CD4-positive, alpha-beta T cell treated with Interleukin-17A for 1 hour (primary cell): ENCODE data around the gene PCDHGB6.
A peak's percentile ranks its signal among the peaks of the same experiment; 100 is the strongest.
"Not testable (repeated sequence)": the region's sequence is repeated elsewhere in the genome, so short reads cannot be mapped to it uniquely, and the experiment has no call there.

Experiments used
- DNase-seq: peaks from one replicate; pipeline ENCODE4 v3.0.0-alpha.2; 2020

PCDHGB6 gene

DNA sequence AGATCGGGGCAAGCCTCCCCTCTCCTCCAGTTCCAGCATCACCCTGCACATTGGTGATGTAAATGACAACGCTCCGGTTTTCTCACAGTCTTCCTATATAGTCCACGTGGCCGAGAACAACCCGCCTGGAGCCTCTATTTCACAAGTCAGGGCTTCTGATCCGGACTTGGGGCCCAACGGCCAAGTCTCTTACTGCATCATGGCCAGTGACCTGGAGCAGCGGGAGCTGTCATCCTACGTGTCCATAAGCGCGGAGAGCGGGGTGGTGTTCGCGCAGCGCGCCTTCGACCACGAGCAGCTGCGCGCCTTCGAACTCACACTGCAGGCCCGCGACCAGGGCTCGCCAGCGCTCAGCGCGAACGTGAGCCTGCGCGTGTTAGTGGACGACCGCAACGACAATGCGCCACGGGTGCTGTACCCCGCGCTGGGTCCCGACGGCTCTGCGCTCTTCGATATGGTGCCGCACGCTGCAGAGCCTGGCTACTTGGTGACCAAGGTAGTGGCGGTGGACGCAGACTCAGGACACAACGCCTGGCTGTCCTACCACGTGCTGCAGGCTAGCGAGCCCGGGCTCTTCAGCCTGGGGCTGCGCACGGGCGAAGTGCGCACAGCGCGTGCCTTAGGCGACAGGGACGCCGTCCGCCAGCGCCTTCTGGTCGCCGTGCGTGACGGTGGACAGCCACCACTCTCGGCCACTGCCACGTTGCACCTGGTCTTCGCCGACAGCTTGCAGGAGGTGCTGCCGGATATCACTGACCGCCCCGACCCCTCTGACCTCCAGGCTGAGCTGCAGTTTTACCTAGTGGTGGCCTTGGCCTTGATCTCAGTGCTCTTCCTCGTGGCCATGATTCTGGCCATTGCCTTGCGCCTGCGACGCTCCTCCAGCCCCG lies 18.4 kb upstream of the PCDHGB6 start:
- DNase-seq: no peak

DNA sequence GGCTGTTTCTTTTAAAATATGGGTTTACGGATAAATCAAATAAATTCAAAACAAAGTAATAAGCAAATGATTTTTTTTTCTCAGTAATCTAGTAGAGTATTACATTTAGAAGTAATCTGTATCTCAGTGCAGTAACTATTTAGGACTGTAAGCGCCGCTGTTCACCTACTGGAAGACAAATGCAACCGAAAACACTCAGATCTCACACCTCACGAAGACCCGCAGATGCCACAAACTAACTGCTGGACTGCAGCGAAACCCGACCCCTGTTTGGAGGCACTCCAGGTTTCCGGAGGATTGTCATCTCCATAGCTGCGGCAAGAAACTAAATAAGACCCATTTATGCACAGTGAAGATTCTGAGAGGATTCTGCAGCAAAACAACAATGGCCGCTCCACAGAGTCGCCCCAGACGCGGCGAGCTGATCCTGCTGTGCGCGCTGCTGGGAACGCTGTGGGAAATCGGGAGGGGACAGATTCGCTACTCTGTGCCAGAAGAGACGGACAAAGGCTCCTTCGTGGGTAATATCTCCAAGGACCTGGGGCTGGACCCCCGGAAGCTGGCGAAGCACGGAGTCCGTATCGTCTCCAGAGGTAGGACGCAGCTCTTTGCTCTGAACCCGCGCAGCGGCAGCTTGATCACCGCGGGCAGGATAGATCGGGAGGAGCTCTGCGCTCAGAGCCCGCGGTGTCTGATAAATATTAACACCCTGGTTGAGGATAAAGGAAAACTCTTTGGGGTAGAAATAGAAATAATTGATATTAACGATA lies 15.2 kb upstream of the PCDHGB6 start, which contains the start of gene PCDHGA8:
Gene PCDHGA8, plus strand, starts transcription at position 205 of the 770 bp plus-strand sequence. Its CDS starts 181 bp downstream, at position 386.
- peak; percentile 15 for DNase-seq

DNA sequence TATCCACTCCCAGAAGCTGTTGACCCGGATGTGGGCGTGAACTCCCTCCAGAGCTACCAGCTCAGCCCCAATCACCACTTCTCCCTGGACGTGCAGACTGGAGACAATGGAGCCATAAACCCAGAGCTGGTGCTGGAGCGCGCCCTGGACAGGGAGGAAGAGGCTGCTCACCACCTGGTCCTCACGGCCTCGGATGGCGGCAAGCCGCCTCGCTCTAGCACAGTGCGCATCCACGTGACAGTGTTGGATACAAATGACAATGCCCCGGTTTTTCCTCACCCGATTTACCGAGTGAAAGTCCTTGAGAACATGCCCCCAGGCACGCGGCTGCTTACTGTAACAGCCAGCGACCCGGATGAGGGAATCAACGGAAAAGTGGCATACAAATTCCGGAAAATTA lies 14.6 kb upstream of the PCDHGB6 start:
- no peak for DNase-seq

DNA sequence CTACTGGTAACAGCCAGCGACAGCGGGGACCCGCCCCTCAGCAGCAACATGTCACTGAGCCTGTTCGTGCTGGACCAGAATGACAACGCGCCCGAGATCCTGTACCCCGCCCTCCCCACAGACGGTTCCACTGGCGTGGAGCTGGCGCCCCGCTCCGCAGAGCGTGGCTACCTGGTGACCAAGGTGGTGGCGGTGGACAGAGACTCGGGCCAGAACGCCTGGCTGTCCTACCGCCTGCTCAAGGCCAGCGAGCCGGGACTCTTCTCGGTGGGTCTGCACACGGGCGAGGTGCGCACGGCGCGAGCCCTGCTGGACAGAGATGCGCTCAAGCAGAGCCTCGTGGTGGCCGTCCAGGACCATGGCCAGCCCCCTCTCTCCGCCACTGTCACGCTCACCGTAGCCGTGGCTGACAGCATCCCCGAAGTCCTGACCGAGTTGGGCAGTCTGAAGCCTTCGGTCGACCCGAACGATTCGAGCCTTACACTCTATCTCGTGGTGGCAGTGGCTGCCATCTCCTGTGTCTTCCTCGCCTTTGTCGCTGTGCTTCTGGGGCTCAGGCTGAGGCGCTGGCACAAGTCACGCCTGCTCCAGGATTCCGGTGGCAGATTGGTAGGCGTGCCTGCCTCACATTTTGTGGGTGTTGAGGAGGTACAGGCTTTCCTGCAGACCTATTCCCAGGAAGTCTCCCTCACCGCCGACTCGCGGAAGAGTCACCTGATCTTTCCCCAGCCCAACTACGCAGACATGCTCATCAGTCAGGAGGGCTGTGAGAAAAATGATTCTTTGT lies 13.2 kb upstream of the PCDHGB6 start:
- not testable (repeated sequence) for DNase-seq

DNA sequence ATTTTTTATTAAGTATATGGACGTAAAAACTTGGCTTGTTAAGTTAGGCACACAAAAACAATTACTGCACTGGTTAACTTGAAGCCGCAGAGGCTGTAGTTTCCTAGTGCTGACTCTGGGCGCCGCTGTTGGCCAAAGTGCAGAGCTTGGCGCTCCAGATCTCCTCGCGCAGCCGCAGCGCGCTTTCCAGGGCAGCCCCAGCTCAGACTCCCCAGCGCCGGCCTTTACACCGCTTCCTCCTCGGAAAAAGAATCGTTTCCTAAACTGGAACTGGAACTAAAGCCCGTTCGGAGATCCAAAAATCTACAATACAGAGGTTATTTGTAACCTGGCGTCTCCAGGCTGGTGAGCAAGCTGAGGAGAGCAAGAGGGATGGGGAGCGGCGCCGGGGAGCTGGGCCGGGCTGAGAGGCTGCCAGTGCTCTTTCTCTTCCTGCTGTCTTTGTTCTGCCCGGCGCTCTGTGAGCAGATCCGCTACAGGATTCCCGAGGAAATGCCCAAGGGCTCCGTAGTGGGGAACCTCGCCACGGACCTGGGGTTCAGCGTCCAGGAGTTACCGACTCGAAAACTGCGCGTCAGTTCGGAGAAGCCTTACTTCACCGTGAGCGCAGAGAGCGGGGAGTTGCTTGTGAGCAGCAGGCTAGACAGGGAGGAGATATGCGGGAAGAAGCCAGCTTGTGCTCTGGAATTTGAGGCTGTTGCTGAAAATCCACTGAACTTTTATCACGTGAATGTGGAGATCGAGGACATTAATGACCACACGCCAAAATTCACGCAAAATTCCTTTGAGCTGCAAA lies 9.9 kb upstream of the PCDHGB6 start, which contains the start of gene PCDHGB5:
Gene PCDHGB5, plus strand, starts transcription at position 192 of the 796 bp plus-strand sequence. Its CDS starts 181 bp downstream, at position 373.
- DNase-seq: peak; percentile 43

DNA sequence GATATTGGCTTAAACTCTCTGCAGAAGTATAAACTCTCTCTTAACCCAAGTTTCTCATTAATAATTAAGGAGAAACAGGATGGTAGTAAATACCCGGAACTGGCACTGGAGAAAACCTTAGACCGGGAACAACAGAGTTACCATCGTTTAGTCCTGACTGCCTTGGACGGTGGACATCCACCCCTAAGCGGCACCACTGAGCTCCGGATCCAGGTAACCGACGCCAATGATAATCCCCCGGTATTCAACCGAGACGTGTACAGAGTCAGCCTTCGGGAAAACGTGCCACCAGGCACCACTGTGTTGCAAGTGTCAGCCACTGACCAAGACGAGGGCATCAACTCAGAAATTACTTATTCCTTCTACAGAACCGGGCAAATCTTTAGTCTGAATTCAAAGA lies 9.2 kb upstream of the PCDHGB6 start:
- no peak for DNase-seq

DNA sequence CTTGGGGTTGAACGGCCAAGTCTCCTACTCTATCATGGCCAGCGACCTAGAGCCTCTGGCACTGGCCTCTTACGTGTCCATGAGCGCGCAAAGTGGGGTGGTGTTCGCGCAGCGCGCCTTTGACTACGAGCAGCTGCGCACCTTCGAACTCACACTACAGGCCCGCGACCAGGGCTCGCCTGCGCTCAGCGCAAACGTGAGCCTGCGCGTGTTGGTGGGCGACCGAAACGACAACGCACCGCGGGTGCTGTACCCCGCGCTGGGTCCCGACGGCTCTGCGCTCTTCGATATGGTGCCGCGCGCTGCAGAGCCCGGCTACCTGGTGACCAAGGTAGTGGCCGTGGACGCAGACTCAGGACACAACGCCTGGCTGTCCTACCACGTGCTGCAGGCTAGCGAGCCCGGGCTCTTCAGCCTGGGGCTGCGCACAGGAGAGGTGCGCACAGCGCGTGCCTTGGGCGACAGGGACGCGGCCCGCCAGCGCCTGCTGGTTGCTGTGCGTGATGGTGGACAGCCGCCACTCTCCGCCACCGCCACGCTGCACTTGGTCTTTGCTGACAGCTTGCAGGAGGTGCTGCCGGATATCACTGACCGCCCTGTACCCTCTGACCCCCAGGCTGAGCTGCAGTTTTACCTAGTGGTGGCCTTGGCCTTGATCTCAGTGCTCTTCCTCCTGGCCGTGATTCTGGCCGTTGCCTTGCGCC lies 8.1 kb upstream of the PCDHGB6 start:
- no peak for DNase-seq

DNA sequence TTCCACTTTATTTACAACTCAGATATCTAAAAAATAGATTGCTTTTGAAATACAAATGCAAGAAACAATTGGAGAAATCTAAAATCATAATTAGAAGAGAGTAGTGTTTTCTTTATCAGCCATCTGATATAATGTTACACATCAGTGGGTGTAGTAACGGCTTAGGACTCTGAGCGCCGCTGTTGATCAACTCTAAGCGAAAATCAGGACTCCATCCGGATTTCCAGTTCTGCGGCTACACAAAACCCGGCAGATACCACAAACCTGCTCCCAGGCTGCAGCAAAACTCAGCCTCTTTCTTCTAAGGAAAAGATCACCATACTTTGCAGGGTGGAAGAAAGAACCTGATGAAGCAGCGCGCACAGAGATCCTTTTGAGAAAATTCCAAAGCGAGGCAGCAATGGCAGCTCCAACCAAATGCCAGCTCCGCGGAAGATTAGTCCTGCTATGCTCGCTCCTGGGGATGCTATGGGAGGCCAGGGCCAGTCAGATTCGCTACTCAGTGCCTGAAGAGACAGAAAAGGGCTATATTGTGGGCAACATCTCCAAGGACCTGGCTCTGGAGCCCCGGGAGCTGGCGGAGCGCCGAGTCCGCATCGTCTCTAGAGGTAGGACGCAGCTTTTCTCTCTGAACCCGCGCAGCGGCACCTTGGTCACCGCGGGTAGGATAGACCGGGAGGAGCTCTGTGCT lies 5.1 kb upstream of the PCDHGB6 start, which contains the start of gene PCDHGA9:
Gene PCDHGA9, plus strand, starts transcription at position 226 of the 691 bp plus-strand sequence. Its CDS starts 175 bp downstream, at position 401.
- DNase-seq: peak; percentile 22

DNA sequence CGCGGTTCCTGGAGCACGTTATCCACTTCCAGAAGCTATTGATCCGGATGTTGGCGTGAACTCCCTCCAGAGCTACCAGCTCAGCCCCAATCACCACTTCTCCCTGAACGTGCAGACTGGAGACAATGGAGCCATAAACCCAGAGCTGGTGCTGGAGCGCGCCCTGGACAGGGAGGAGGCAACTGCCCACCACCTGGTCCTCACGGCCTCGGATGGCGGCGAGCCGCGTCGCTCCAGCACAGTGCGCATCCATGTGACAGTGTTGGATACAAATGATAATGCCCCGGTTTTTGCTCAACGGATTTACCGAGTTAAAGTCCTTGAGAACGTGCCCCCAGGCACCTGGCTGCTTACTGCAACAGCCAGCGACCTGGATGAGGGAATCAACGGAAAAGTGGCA lies 4.4 kb upstream of the PCDHGB6 start:
- no peak for DNase-seq

DNA sequence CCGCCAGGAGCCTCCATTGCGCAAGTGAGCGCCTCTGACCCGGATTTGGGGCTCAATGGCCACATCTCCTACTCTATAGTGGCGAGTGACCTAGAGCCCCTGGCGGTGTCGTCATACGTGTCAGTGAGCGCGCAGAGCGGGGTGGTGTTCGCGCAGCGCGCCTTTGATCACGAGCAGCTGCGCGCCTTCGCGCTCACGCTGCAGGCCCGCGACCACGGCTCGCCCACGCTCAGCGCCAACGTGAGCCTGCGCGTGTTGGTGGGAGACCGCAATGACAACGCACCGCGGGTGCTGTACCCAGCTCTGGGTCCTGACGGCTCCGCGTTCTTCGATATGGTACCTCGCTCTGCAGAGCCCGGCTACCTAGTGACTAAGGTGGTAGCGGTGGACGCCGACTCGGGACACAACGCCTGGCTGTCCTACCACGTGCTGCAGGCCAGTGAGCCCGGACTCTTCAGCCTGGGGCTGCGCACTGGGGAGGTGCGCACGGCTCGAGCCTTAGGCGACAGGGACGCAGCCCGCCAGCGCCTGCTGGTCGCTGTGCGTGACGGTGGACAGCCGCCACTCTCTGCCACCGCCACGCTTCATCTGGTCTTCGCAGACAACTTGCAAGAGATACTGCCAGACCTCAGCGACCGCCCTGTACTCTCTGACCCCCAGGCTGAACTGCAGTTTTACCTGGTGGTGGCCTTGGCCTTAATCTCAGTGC lies 1.9 kb downstream of the PCDHGB6 start:
- DNase-seq: no peak

DNA sequence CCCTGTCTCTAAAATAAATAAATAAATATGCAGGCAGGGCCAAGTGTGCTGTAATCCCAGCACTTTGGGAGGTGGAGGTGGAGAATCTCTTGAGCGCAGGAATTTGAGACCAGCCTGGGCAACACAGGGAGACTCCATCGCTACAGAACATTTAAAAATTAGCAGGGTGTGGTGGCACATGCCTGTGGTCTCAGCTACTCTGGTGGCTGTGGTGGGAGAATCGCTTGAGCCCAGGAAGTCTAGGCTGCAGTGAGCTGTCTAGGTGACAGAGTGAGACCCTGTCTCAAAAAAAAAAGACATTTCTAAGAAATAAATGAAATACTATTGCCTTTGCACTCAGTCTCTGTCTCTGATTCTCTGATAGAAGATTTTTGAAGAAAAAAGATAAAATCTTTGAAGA lies 3.8 kb downstream of the PCDHGB6 start:
- no peak for DNase-seq

DNA sequence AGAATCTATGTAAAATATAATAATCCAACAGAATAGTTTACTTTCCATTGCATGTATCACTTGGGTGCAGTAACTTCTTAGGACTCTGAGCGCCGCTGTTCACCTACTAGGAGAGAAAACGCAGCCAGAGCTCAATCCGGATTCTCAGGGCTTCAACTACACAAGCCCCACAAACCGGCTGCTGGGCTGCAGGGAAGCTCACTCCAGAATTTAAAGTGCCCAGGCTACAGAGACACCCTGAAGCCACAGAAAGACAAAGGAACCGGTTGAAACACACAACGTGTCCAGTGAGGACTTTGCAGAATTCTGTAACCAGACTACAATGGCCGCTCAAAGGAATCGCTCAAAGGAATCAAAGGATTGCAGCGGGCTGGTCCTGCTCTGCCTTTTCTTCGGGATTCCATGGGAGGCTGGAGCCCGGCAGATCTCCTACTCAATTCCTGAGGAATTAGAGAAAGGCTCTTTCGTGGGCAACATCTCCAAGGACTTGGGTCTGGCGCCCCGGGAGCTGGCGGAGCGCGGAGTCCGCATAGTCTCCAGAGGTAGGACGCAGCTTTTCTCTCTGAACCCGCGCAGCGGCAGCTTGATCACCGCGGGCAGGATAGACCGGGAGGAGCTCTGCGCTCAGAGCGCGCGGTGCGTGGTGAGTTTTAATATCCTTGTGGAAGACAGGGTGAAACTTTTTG lies 5.2 kb downstream of the PCDHGB6 start, which contains the start of gene PCDHGA10:
Gene PCDHGA10, plus strand, starts transcription at position 134 of the 686 bp plus-strand sequence. Its CDS starts 189 bp downstream, at position 323.
- peak; percentile 70 for DNase-seq

DNA sequence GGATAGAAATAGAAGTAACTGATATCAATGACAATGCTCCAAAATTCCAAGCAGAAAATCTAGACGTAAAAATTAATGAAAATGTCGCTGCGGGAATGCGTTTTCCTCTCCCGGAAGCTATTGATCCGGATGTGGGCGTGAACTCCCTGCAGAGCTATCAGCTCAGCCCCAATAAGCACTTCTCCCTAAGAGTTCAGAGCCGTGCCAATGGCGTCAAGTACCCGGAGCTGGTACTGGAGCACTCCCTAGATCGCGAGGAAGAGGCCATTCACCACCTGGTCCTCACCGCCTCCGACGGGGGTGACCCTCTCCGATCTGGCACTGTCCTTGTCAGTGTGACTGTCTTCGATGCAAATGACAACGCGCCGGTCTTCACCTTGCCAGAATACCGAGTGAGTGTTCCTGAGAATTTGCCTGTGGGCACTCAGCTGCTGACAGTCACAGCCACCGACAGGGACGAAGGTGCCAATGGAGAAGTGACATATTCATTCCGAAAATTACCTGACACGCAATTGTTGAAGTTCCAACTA lies 5.8 kb downstream of the PCDHGB6 start:
- no peak for DNase-seq

DNA sequence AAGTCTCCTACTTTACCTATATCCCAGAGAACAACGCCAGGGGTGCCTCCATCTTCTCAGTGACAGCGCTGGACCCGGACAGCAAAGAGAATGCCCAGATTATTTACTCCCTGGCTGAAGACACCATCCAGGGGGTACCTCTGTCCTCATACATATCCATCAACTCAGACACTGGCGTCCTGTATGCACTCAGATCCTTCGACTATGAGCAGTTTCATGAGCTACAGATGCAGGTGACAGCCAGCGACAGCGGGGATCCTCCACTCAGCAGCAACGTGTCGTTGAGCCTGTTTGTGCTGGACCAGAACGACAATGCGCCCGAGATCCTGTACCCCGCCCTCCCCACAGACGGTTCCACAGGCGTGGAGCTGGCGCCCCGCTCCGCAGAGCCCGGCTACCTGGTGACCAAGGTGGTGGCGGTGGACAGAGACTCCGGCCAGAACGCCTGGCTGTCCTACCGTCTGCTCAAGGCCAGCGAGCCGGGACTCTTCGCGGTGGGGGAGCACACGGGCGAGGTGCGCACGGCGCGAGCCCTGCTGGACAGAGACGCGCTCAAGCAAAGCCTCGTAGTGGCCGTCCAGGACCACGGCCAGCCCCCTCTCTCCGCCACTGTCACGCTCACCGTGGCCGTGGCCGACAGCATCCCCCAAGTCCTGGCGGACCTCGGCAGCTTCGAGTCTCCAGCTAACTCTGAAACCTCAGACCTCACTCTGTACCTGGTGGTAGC lies 6.9 kb downstream of the PCDHGB6 start:
- DNase-seq: not testable (repeated sequence)

DNA sequence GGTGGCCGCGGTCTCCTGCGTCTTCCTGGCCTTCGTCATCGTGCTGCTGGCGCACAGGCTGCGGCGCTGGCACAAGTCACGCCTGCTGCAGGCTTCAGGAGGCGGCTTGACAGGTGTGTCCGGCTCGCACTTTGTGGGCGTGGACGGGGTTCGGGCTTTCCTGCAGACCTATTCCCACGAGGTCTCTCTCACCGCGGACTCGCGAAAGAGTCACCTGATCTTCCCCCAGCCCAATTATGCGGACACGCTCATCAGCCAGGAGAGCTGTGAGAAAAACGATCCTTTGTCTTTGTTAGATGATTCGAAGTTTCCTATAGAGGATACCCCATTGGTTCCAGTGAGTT lies 7.4 kb downstream of the PCDHGB6 start:
- not testable (repeated sequence) for DNase-seq

DNA sequence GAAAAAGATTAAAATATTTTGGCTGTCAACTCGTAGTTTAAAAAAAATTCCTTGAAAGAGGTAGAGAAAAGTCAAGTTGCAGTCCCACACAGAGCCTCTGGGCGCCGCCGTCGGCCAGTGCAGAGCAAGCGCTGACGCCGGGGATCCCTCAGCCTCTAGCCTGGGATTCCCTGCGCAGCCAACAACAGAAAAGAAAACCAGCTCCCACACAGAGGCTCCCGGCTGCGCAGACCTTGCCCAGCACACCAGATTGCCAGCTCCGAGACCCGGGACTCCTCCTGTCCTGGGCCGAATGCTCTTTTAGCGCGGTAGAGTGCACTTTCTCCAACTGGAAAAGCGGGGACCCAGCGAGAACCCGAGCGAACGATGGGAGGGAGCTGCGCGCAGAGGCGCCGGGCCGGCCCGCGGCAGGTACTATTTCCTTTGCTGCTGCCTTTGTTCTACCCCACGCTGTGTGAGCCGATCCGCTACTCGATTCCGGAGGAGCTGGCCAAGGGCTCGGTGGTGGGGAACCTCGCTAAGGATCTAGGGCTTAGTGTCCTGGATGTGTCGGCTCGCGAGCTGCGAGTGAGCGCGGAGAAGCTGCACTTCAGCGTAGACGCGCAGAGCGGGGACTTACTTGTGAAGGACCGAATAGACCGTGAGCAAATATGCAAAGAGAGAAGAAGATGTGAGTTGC lies 9.8 kb downstream of the PCDHGB6 start, which contains the start of gene PCDHGB7:
Gene PCDHGB7, plus strand, starts transcription at position 184 of the 679 bp plus-strand sequence. Its CDS starts 183 bp downstream, at position 367.
- peak; percentile 52 for DNase-seq
